ENCODE data around the gene NCBP3.
"Not testable (repeated sequence)": the region's sequence is repeated elsewhere in the genome, so short reads cannot be mapped to it uniquely, and the experiment has no call there.

The NCBP3 gene

DNA sequence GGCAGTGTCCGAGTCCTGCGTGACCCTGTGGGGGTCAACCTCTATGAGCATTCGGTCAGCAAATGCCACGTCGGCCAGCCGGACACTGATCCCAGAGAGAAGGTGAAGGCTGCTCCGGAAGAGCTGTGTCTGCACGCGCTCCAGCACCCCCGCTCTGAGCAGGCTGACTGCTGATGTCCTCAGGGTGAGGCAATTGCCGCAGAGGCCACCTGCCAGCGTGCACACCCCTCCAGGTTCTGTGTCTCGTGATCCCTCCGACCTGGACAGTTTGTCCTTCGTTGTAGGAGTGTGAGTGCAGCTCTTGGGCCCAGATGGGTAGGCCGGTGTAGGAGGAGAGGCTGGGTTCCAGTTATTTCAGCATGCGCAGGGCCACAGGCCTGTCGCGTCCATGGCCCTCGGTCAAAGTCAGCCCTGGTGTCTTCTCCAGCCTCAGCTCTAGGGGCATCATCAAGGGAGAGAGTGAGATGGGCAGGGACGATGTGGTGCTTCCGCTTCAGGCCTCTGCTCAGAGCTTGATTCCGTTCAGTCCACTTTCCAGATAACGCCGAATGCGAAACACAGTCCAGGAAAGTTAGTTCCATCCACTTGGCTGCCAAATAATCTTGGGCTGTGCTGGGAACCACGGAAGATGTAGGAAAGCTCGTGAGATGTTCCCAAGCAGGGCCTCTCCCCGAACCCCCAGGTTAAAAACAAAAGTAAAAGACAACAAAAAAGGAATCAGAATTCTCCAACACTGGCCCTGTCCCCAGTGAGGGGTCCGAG is 15.1 kb upstream of the NCBP3 start:
- Histone ChIP-seq H2BK120ac (ENCODE audit: low read depth, low read length) (no peak overlapping the region), H2BK15ac (replicated peaks; ENCODE audit: low read depth) (no peak overlapping the region), H3K4ac (ENCODE audit: low read depth, low read length) (no peak overlapping the region), H2BK5ac (ENCODE audit: low read length) (no peak overlapping the region), H3K4me2 (ENCODE audit: low read length) (no peak overlapping the region), H3K23ac (ENCODE audit: low read length) (no peak overlapping the region), H3K79me2 (ENCODE audit: control insufficient read depth, insufficient read depth, low read length) (no peaks in the 10 kb centered on the region), H3K9ac (ENCODE audit: low read length) (no peak overlapping the region), H3K4me1 (ENCODE audit: control insufficient read depth, low read depth, low read length) (no peaks in the 10 kb centered on the region), H3K18ac (ENCODE audit: low read length) (no peak overlapping the region), H3K56ac (ENCODE audit: low read length) (no peak overlapping the region), H3K27me3 (ENCODE audit: insufficient read depth, low read length, poor library complexity) (no peaks in the 10 kb centered on the region), H2AK5ac (ENCODE audit: low read length) (no peak overlapping the region), H4K5ac (ENCODE audit: low read length) (no peak overlapping the region), H3K27ac (ENCODE audit: low read depth, low read length) (no peak overlapping the region), H3K4me3 (ENCODE audit: low read length) (no peak overlapping the region), H3K36me3 (ENCODE audit: control insufficient read depth, insufficient read depth, low read length) (no peaks in the 10 kb centered on the region), H4K8ac (ENCODE audit: low read depth, low read length) (no peak overlapping the region), H3K79me1 (ENCODE audit: low read length) (no peaks in the 10 kb centered on the region)
- DNase-seq = no peak
- WGBS (ENCODE audit: extremely low coverage, insufficient coverage, low lambda C conversion rate) = no CpG with 5 or more reads among the region's 30 CpGs

- Histone ChIP-seq H3K27ac (ENCODE audit: low read depth, low read length) (no peak overlapping the region), H3K79me1 (ENCODE audit: low read length) (no peaks in the 10 kb centered on the region), H3K27me3 (ENCODE audit: insufficient read depth, low read length, poor library complexity) (no peaks in the 10 kb centered on the region), H3K4ac (ENCODE audit: low read depth, low read length) (no peak overlapping the region), H2BK5ac (ENCODE audit: low read length) (no peak overlapping the region), H3K18ac (ENCODE audit: low read length) (no peak overlapping the region), H2BK120ac (ENCODE audit: low read depth, low read length) (no peak overlapping the region), H3K79me2 (ENCODE audit: control insufficient read depth, insufficient read depth, low read length) (no peaks in the 10 kb centered on the region), H3K4me1 (ENCODE audit: control insufficient read depth, low read depth, low read length) (no peaks in the 10 kb centered on the region), H3K36me3 (ENCODE audit: control insufficient read depth, insufficient read depth, low read length) (no peaks in the 10 kb centered on the region), H4K8ac (ENCODE audit: low read depth, low read length) (no peak overlapping the region), H3K4me2 (ENCODE audit: low read length) (no peak overlapping the region), H3K56ac (ENCODE audit: low read length) (no peak overlapping the region), H3K9ac (ENCODE audit: low read length) (no peak overlapping the region), H2BK15ac (replicated peaks; ENCODE audit: low read depth) (no peak overlapping the region), H4K5ac (ENCODE audit: low read length) (no peak overlapping the region), H3K4me3 (ENCODE audit: low read length) (no peak overlapping the region), H3K23ac (ENCODE audit: low read length) (no peak overlapping the region), H2AK5ac (ENCODE audit: low read length) (no peak overlapping the region)
- no CpG with 5 or more reads among the region's 9 CpGs for WGBS (ENCODE audit: extremely low coverage, insufficient coverage, low lambda C conversion rate)
- no peak for DNase-seq
Observed at GRCh38 chr17:3859940-3860339, 13.9 kb upstream of the NCBP3 start.

DNA sequence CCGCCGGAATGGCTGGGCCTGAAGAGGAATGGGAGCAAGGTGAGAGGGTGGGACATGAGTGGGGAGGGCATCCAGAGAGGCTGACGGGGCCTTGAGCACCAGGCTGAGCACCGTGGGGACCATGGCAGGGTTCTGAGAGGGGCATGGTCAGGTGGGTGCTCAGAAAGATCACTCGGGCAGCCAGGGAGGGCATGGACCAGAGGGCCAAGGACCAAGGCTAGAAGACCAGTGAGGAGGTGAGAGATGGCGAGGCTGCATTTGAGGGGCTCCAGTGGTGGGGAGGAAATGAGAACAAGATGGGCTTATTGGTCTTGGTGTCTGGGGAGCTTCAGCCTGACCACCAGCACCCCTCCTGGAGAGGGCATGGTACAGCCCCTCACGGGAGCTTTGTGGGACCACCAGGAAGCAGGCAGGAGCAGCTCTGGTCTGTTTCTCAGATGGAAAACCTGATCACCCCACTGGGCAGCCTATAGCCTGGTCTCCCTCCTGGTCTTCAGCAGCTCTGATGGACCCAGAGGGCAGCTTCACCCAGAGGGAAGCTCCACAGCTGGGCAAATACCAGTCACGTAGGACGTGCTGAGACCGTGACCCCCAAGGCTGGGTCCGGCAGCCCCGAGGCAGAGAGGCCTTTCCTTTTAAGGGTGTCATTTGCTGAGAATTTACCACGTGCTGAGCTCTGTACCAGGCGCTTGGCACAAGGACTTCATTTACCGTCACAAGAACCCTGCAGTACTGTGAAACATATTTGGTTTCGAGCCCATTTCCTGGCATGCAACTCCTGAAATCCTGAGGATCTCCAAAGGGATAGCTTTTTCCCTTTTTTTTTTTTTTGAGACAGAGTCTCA is 11.4 kb upstream of the NCBP3 start:
- Histone ChIP-seq H2BK15ac (replicated peaks; ENCODE audit: low read depth) (no peak overlapping the region), H3K27me3 (ENCODE audit: insufficient read depth, low read length, poor library complexity) (no peaks in the 10 kb centered on the region), H2BK120ac (ENCODE audit: low read depth, low read length) (no peak overlapping the region), H3K4me1 (ENCODE audit: control insufficient read depth, low read depth, low read length) (no peaks in the 10 kb centered on the region), H3K56ac (ENCODE audit: low read length) (no peak overlapping the region), H3K9ac (ENCODE audit: low read length) (no peak overlapping the region), H4K5ac (ENCODE audit: low read length) (no peak overlapping the region), H3K4me2 (ENCODE audit: low read length) (no peak overlapping the region), H3K27ac (ENCODE audit: low read depth, low read length) (no peak overlapping the region), H3K23ac (ENCODE audit: low read length) (no peak overlapping the region), H3K4me3 (ENCODE audit: low read length) (no peak overlapping the region), H3K79me2 (ENCODE audit: control insufficient read depth, insufficient read depth, low read length) (no peaks in the 10 kb centered on the region), H3K4ac (ENCODE audit: low read depth, low read length) (no peak overlapping the region), H3K18ac (ENCODE audit: low read length) (no peak overlapping the region), H4K8ac (ENCODE audit: low read depth, low read length) (no peak overlapping the region), H3K79me1 (ENCODE audit: low read length) (no peaks in the 10 kb centered on the region), H2BK5ac (ENCODE audit: low read length) (no peak overlapping the region), H3K36me3 (ENCODE audit: control insufficient read depth, insufficient read depth, low read length) (no peaks in the 10 kb centered on the region), H2AK5ac (ENCODE audit: low read length) (no peak overlapping the region)
- DNase-seq = no peak
- no CpG with 5 or more reads among the region's 16 CpGs for WGBS (ENCODE audit: extremely low coverage, insufficient coverage, low lambda C conversion rate)

- not testable (repeated sequence) for H2AK5ac ChIP-seq (ENCODE audit: low read length); H3K79me2 ChIP-seq (ENCODE audit: control insufficient read depth, insufficient read depth, low read length); H3K18ac ChIP-seq (ENCODE audit: low read length); H2BK15ac ChIP-seq (replicated peaks; ENCODE audit: low read depth); H3K56ac ChIP-seq (ENCODE audit: low read length); H3K4me1 ChIP-seq (ENCODE audit: control insufficient read depth, low read depth, low read length); H3K79me1 ChIP-seq (ENCODE audit: low read length); DNase-seq; H3K4ac ChIP-seq (ENCODE audit: low read depth, low read length); H2BK120ac ChIP-seq (ENCODE audit: low read depth, low read length); H3K4me3 ChIP-seq (ENCODE audit: low read length); H3K36me3 ChIP-seq (ENCODE audit: control insufficient read depth, insufficient read depth, low read length); H3K4me2 ChIP-seq (ENCODE audit: low read length); H4K8ac ChIP-seq (ENCODE audit: low read depth, low read length); H3K9ac ChIP-seq (ENCODE audit: low read length); H4K5ac ChIP-seq (ENCODE audit: low read length); H3K27me3 ChIP-seq (ENCODE audit: insufficient read depth, low read length, poor library complexity); H3K23ac ChIP-seq (ENCODE audit: low read length); H3K27ac ChIP-seq (ENCODE audit: low read depth, low read length); H2BK5ac ChIP-seq (ENCODE audit: low read length)
- WGBS (ENCODE audit: extremely low coverage, insufficient coverage, low lambda C conversion rate) = no CpG with 5 or more reads among the region's 36 CpGs
Observed at GRCh38 chr17:3854204-3854603, 8.2 kb upstream of the NCBP3 start.

- WGBS (ENCODE audit: extremely low coverage, insufficient coverage, low lambda C conversion rate) = no CpG with 5 or more reads among the region's 10 CpGs
- Histone ChIP-seq H2AK5ac (ENCODE audit: low read length) (no peak overlapping the region), H3K9ac (ENCODE audit: low read length) (no peak overlapping the region), H3K79me2 (ENCODE audit: control insufficient read depth, insufficient read depth, low read length) (no peaks in the 10 kb centered on the region), H3K4me2 (ENCODE audit: low read length) (no peak overlapping the region), H3K79me1 (ENCODE audit: low read length) (no peaks in the 10 kb centered on the region), H3K4ac (ENCODE audit: low read depth, low read length) (no peak overlapping the region), H3K27ac (ENCODE audit: low read depth, low read length) (no peak overlapping the region), H3K18ac (ENCODE audit: low read length) (no peak overlapping the region), H3K4me1 (ENCODE audit: control insufficient read depth, low read depth, low read length) (no peaks in the 10 kb centered on the region), H2BK120ac (ENCODE audit: low read depth, low read length) (no peak overlapping the region), H2BK15ac (replicated peaks; ENCODE audit: low read depth) (no peak overlapping the region), H3K36me3 (ENCODE audit: control insufficient read depth, insufficient read depth, low read length) (no peaks in the 10 kb centered on the region), H4K8ac (ENCODE audit: low read depth, low read length) (no peak overlapping the region), H3K23ac (ENCODE audit: low read length) (no peak overlapping the region), H2BK5ac (ENCODE audit: low read length) (no peak overlapping the region), H4K5ac (ENCODE audit: low read length) (no peak overlapping the region), H3K27me3 (ENCODE audit: insufficient read depth, low read length, poor library complexity) (no peaks in the 10 kb centered on the region), H3K56ac (ENCODE audit: low read length) (no peak overlapping the region), H3K4me3 (ENCODE audit: low read length) (no peak overlapping the region)
- DNase-seq = no peak
Observed at GRCh38 chr17:3852561-3852960, 6.5 kb upstream of the NCBP3 start.
